ENCODE results near the gene USP34. TPM values are rescaled to one million over a fixed set of nuclear protein-coding genes. Genes with fewer than 3 reads are reported as not detected.

Gene USP34
- total and polyA plus RNA-seq, 2 of the 8 experiments (the other 6 are each of a cell fraction or from before 2014, with no cell fraction given), result 56.7 to 91.7 TPM

GRCh38 chr2:61335187-61335586 is 135.7 kb downstream of the USP34 start (continued):
- TF ChIP-seq CHD7 (IDR thresholded peaks at IDR 0.05; ENCODE audit: insufficient replicate concordance, low read length) (no peak), CHD1 (IDR thresholded peaks at IDR 0.05; ENCODE audit: low read depth, low read length) (no peak), TEAD4 (IDR thresholded peaks at IDR 0.05; ENCODE audit: low read depth, low read length) (no peak), TBP (IDR thresholded peaks at IDR 0.05; ENCODE audit: low read depth, low read length) (no peak), KDM4A (IDR thresholded peaks at IDR 0.05; ENCODE audit: low read depth, low read length, severe bottlenecking) (no peak), JUN (IDR thresholded peaks at IDR 0.05; ENCODE audit: low read depth, low read length) (no peak), YY1 (IDR thresholded peaks at IDR 0.05; ENCODE audit: low read depth, low read length) (no peak), EZH2 (IDR thresholded peaks at IDR 0.05; ENCODE audit: low read depth, low read length, severe bottlenecking) (no peak), NRF1 (IDR thresholded peaks at IDR 0.05; ENCODE audit: low read depth, low read length) (no peak), E2F6 (IDR thresholded peaks at IDR 0.05) (no peak), EGR1 (IDR thresholded peaks at IDR 0.05; ENCODE audit: borderline replicate concordance, low read depth, low read length) (no peak)

Data from H1 (cell line).